ENCODE measurements around the gene ANKRD13D.

Gene ANKRD13D

DNA sequence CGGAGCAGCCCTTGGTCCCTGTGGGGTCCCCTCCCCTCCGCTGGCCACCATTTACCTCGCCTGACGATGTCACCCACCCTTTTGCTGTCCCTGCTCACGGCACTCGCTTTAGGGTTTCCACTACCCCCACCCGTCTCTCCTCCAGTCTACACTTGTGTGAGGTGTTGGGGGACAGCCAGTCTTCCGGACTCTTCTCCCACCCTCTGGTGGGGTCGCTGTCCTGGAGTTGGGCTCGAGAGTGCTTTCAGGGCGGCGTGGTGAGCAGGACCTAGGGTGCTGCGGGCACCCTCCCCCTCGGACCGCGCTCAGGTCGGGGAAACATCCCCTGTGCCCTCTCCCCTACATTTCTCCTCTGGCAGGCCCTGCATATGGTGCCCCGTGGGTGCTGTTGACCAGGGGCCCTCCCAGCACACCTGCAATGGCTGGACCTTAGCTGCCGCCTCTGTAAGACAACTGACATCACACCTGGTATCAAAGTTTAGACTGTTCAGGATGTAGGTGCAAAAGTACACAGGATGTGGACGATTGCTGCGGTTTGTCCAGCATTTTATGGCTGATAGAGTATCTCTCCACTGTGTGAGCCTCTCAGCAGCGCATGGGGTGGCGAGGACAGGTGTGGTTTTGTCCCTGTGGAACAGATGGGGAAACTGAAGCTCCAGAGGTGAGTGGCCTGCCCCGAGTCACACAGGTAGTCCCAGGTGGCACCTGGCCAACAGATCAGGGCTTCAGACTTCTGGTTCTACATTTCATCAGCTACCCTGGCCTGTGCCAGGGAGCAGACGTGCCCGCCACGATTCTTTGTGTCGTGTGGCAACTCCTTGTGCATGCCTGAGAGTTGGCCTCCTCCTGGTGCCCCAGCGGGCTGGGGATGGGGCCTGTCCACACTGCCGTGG is 21.7 kb upstream of the ANKRD13D start:
- Mint-ChIP-seq H3K9me3 (ENCODE audit: low read depth) (no peaks in the 10 kb centered on the region), H3K27me3 (no peaks in the 10 kb centered on the region), H3K36me3 (peaks cover 2% of the 10 kb centered on the region), H3K27ac (peak overlapping the region; percentile 100), H3K4me3 (peak overlapping the region; percentile 94), H3K4me1 (ENCODE audit: low read depth) (peaks cover 82% of the 10 kb centered on the region)

GRCh38 chr11:67268081-67268961 is 20.8 kb upstream of the ANKRD13D start:
- Mint-ChIP-seq H3K4me1 (ENCODE audit: low read depth) (peaks cover 81% of the 10 kb centered on the region), H3K36me3 (peaks cover 2% of the 10 kb centered on the region), H3K27me3 (no peaks in the 10 kb centered on the region), H3K9me3 (ENCODE audit: low read depth) (no peaks in the 10 kb centered on the region), H3K27ac (peak overlapping the region; percentile 100), H3K4me3 (peak overlapping the region; percentile 94)

DNA sequence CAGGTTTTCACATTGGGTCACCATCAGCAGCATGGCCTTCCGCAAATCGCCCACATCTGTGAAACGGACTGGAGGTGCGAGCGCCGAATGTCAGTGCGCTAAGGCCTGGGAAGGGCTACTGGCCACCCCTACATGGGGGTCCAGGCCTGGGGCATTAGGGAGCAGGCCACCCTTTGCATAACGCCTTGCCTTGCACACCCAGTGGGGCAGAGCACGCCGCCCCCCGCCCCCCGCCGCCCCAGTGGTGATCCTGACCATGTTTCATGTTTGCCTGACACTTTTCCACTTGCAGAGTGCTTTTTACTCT is 20.2 kb upstream of the ANKRD13D start:
- Mint-ChIP-seq H3K36me3 (peaks cover 2% of the 10 kb centered on the region), H3K4me1 (ENCODE audit: low read depth) (peaks cover 84% of the 10 kb centered on the region), H3K27me3 (no peaks in the 10 kb centered on the region), H3K4me3 (peak overlapping the region; percentile 94), H3K9me3 (ENCODE audit: low read depth) (no peaks in the 10 kb centered on the region), H3K27ac (peak overlapping the region; percentile 100)

DNA sequence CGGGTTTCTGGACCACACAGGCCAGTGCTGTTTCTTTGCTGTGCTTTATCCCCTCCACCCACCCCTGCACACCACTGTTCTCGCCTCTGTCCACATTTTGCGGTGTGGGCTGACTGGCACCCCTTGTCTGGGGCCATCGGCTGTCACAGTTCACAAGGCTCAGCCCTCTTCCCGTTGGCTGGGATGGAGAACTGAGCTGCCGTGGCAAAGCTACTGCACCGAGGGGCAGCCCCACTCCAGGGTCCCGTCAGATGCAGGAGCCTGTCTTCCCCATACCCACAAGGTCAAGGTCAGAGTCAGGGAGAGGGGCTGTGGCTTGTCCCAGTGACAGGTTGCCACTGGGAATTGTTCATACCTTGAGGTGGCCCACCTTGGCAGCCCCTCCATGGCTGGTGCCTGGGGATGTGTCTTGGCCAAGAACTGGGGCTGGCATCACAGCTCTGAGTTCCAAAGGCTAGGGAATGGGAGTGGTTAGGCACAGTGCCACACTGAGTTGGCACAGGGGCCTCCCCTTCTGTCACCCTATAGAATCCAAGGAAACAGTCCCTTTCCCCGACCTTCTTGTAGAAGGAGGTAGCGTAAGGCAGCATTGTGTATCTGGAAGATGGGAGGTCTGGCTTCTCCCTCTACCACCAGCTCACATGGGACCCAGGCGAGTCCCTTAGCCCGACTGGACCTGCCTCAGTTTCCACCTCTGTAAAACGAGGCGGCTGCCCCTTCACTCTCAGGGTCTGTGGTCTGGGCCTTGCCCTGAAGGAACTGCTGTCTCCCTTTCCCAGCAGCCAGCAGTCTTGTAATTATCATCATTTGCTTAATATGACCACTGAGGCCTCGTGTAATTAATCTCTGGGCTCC is 19.5 kb upstream of the ANKRD13D start:
- peak overlapping the region; percentile 94 for H3K4me3 Mint-ChIP-seq
- peaks cover 2% of the 10 kb centered on the region for H3K36me3 Mint-ChIP-seq
- H3K9me3 Mint-ChIP-seq (ENCODE audit: low read depth), result no peaks in the 10 kb centered on the region
- peaks cover 84% of the 10 kb centered on the region for H3K4me1 Mint-ChIP-seq (ENCODE audit: low read depth)
- peak overlapping the region; percentile 100 for H3K27ac Mint-ChIP-seq
- H3K27me3 Mint-ChIP-seq, result no peaks in the 10 kb centered on the region

DNA sequence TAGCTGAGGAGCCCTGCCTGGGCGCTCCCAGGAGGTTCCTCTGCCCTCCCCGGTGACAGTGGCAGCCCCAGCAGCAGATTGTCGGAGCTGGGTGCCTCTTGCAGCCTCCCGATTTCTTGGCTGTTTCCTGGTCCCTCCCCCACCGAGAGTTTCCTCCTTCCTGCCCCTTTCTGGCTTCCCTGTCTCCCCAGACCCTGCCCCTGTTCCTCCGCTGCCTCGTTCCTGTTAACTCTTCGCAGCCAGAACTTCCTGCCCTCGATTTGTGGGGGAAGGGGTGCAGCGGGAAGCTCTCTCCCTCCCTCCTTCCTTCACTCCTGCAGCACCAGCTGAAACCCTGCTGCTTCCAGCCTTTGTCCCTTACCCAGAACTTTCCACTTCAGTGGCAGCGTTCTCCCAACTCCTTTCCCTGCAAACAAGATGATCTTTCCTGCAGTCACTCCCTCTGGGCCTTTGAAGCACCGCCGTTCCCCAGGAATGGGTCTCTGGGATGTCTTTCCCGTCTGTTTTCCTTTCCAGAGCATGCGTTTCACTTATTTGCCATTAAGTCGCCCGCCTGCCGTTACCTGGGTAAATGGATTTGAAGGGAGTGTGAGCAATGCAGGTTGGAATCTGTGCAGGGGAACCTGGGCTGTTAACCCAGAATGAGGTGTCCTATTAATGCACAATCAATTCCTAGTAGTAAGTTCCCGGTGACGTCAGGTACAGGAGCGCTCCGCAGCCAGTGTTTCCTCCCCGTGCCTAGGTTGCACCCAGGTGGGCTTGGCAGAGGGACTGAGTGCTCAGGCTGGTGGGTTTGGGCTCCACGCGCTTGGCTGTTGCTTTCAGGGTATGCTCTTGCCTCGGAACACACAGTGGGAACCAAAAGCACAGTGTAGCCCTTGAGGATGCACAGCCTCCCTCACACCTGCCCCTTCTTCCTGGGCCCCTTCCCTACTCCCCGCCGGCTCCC is 18.6 kb upstream of the ANKRD13D start:
- H3K9me3 Mint-ChIP-seq (ENCODE audit: low read depth), result no peaks in the 10 kb centered on the region
- peak overlapping the region; percentile 94 for H3K4me3 Mint-ChIP-seq
- H3K27me3 Mint-ChIP-seq, result no peaks in the 10 kb centered on the region
- H3K36me3 Mint-ChIP-seq, result peaks cover 2% of the 10 kb centered on the region
- peaks cover 83% of the 10 kb centered on the region for H3K4me1 Mint-ChIP-seq (ENCODE audit: low read depth)
- peak overlapping the region; percentile 100 for H3K27ac Mint-ChIP-seq

DNA sequence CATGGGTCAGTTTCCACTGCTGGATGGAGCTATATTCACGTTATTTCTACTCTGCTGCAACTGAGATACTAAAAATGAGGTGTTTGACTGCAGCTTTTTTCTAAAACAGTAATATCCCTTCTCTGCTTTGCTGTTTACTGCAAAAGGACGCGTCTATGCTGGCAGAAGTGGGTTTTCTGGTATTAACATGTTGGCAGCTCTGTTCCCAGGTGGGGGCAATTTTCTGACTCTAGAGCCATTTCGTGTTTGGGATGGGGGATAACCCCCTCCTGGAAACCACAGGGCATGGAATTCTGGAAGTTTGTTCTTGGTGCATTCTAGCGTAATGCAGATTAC is 17.9 kb upstream of the ANKRD13D start:
- H3K27me3 Mint-ChIP-seq, result no peaks in the 10 kb centered on the region
- H3K27ac Mint-ChIP-seq, result peak overlapping the region; percentile 100
- peaks cover 84% of the 10 kb centered on the region for H3K4me1 Mint-ChIP-seq (ENCODE audit: low read depth)
- H3K36me3 Mint-ChIP-seq, result peaks cover 2% of the 10 kb centered on the region
- H3K4me3 Mint-ChIP-seq, result peak overlapping the region; percentile 94
- H3K9me3 Mint-ChIP-seq (ENCODE audit: low read depth), result no peaks in the 10 kb centered on the region

DNA sequence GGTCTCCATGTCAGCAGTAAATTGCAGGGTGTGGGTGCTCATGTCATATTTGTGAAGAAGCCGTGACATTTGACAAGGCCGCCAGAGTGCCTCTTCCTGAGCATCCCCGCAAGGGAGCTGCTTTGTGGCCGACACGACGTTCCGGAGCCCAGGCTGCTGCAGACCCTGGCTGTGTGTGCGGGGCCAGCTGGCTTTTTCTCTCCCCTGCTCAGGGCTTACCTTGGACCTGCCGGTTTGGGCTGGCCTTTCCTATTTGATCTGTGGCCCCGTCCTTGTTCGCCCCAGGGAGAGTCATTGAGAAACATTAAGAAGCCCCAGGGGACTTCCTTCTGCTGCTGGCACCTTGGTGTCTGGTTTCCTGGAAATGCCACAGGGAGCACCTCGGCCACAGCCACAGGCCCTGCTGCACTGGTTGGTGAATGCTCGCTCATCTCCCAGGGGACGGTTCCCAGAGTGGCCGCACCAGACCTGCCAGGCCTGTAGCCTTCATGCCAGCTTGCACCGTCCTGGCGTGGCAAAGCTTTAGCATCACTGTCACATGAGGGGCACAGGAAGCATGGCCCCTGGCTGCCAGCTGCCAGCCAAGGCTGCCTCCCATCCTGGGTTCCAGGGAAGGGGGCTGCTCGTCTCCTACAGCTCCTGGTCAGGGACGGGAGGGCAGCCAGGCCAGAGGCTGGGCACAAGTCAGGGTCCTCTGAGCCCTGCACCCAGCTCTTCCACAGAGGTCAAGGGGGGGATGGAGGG is 17.4 kb upstream of the ANKRD13D start:
- H3K9me3 Mint-ChIP-seq (ENCODE audit: low read depth), result no peaks in the 10 kb centered on the region
- peaks cover 90% of the 10 kb centered on the region for H3K4me1 Mint-ChIP-seq (ENCODE audit: low read depth)
- H3K36me3 Mint-ChIP-seq, result peaks cover 2% of the 10 kb centered on the region
- peak overlapping the region; percentile 100 for H3K27ac Mint-ChIP-seq
- peak overlapping the region; percentile 94 for H3K4me3 Mint-ChIP-seq
- no peaks in the 10 kb centered on the region for H3K27me3 Mint-ChIP-seq

DNA sequence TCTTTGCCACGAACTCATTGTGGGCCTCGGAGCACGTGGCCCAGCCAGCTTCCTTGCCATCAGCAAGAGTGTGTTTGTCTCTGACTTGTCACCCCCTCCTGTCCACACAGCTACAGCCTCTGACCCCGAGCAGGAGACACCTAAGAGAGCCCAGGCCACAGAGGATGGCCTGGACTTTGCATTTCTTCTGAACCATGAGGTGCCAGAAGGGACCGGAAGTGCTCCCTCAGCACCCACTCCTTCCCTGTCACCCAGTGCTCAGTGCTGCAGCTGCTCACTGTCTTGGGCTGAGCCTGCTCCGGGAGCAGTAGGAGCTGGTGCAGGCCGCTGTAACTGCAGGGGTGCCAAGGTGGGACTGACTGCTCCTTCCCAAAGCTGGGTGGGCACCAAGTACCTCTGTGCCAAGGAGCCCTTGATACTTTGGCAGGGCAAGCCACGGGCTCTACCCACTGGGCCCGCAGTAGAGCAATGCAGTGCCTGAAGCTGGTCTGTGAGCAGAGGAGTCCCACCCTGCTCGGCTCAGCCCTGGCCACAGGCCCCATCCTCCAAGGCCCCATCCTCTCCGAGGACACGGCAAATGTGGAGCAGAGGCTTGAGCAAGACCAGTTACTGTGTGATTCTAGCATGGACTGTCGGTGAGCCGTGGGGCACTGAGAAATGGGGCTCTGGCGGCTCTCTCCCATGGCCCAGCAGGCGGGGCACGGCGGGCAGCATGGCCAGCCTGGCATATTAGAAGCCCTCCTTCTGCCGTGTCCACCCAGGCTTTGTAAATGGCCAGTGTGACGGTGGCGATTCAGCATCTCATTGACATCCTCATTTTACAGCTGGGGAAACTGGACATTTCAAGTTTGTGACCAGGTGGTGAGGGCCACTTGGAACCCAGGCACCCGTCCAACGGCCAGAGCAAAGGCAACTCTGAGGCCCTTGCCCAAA is 16.5 kb upstream of the ANKRD13D start:
- Mint-ChIP-seq H3K36me3 (peaks cover 2% of the 10 kb centered on the region), H3K27me3 (no peaks in the 10 kb centered on the region), H3K27ac (peak overlapping the region; percentile 100), H3K9me3 (ENCODE audit: low read depth) (no peaks in the 10 kb centered on the region), H3K4me3 (peak overlapping the region; percentile 94), H3K4me1 (ENCODE audit: low read depth) (peaks cover 96% of the 10 kb centered on the region)

- Mint-ChIP-seq H3K9me3 (ENCODE audit: low read depth) (no peaks in the 10 kb centered on the region), H3K4me3 (peak overlapping the region; percentile 94), H3K27ac (peak overlapping the region; percentile 100), H3K4me1 (ENCODE audit: low read depth) (peaks cover 93% of the 10 kb centered on the region), H3K36me3 (no peaks in the 10 kb centered on the region), H3K27me3 (no peaks in the 10 kb centered on the region)
Measured at GRCh38 chr11:67273260-67273990, 15.7 kb upstream of the ANKRD13D start.

DNA sequence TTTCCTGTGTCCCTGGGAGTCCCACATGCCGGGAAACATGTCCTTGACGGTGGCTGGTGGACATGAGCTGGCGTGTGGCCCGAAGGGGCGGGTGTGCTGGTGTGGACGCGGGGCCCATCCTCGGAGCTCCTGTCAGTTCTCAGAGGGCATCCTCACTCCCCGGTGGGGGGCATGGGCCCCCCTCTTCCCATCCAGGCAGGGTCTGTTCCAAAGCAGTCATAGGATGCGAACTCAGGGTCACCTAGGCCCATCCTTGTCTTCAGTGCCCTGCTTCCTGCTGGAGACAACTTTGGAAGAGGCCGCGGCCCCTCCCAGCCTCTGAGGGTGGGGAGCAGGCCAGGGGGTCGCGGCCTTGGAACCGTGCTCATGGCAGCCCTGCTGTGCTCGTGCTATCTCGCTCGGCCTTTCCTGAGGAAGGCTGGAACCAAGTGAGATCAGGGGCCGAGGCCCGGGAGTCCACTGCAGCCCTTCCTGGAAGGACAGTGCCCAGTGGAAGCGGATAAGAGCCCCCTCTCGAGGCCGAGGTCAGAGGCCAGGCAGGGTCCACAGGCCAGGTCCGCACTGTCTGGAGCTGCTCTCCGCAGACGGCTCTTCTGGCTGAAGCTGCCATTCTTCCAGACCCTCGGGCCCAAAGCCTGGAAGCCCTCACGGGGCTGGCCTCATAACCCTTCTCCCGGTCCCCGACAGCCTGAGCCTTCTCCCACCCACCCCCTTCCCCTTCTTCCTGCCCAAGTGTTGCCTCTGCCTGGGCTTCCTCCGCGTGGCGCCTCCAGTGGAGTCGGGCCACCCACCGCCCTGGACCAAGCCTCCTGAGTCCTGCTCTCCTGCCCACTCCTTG is 14.1 kb upstream of the ANKRD13D start:
- peak overlapping the region; percentile 100 for H3K27ac Mint-ChIP-seq
- no peaks in the 10 kb centered on the region for H3K9me3 Mint-ChIP-seq (ENCODE audit: low read depth)
- H3K27me3 Mint-ChIP-seq, result no peaks in the 10 kb centered on the region
- peak overlapping the region; percentile 86 for H3K4me3 Mint-ChIP-seq
- H3K36me3 Mint-ChIP-seq, result no peaks in the 10 kb centered on the region
- peaks cover 90% of the 10 kb centered on the region for H3K4me1 Mint-ChIP-seq (ENCODE audit: low read depth)

DNA sequence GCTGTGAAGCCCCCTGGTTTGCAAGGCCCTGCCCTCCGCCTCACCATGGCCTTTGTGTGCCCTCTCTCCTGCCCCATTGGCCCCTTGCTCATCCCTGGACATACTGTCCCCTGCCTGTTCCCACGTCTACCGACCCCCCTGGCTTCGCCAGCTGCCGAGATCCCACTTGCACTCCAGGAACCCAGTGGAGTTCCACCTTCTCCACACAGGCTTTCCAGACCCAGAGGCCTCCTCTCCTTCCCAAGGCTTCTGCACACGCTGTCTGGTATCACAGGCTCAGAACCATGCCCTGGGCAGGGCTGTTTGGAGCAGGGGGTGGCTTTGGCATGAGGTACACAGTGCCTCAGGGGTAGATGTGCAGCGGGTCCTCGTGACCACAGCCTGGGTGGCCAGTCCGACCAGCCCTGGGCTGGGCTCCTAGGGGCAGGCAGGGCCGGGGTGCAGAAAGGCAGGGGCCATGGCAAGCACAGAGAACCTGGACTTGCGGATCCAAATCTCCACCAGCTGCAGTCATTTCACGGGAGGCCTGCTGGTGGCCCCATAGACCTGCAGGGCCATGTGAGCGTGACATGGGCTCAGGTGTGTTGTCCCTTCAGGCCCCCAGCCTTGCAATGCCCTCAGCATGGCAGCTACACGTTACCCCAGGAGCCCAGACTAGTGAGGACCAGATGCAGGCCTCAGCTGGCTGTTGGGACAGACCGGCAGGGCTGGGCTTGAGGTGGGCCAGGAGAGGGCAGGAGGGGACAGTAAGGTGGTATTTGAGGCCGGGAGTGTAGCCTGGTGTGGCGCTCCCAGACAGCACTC is 13.3 kb upstream of the ANKRD13D start:
- Mint-ChIP-seq H3K27me3 (no peaks in the 10 kb centered on the region), H3K27ac (peak overlapping the region; percentile 100), H3K9me3 (ENCODE audit: low read depth) (no peaks in the 10 kb centered on the region), H3K36me3 (peaks cover 2% of the 10 kb centered on the region), H3K4me1 (ENCODE audit: low read depth) (peaks cover 86% of the 10 kb centered on the region), H3K4me3 (peak overlapping the region; percentile 86)

All from activated naive CD8-positive, alpha-beta T cell (primary cell).